Measurements from ENCODE around the gene HMOX1. TPM values are rescaled to one million over a fixed set of nuclear protein-coding genes. Genes with fewer than 3 reads are reported as not detected.

Gene HMOX1
- total RNA-seq, 5 donors from 2014 or later (not counting 1 experiment from before 2014, with no cell fraction given): 0.40 to 2.4 (median 1.0) TPM

GRCh38 chr22:35424081-35424480 lies 43.2 kb downstream of the HMOX1 start:
- H3K4me1 ChIP-seq (ENCODE audit: control insufficient read depth in 1 of 2, extremely low read depth in 1 of 2, insufficient read depth in 2 of 2, low read length in 2 of 2): peaks cover 0 to 3% of the 10 kb centered on the region in 2 experiments
- no peaks in the 10 kb centered on the region for H3K9me3 Mint-ChIP-seq
- H3K27ac ChIP-seq (ENCODE audit: low read length): no peak overlapping the region
- no peaks in the 10 kb centered on the region for H3K9me3 ChIP-seq
- H3K4me1 Mint-ChIP-seq: peaks cover 0 to 2% (median 0%) of the 10 kb centered on the region in 3 donors
- H3K4me3 ChIP-seq (ENCODE audit: control insufficient read depth in 1 of 2, extremely low read depth in 1 of 2, low read length in 1 of 2): no peak overlapping the region
- ATAC-seq (replicated peaks in 1 of 4) (no peak), DNase-seq (no peak)
- H3K36me3 ChIP-seq (ENCODE audit: control insufficient read depth in 2 of 2, extremely low read depth in 1 of 2, insufficient read depth in 1 of 2, low read length in 1 of 2): peaks cover 21 to 69% of the 10 kb centered on the region in 2 donors
- ChIA-PET POLR2A (interaction anchor here in 1 of 2 donors (0.5 kb wide), 1 partner anchor 74 kb away, joined by 3 read pairs; no protein-coding TSS in a partner anchor), CTCF (no interaction called here)
- no peak overlapping the region for H3K27ac Mint-ChIP-seq
- no peaks in the 10 kb centered on the region for H3K27me3 ChIP-seq (replicated peaks in 1 of 2; ENCODE audit: control insufficient read depth in 2 of 2, extremely low read depth in 1 of 2, insufficient read depth in 2 of 2, low read length in 1 of 2)
- H3K4me3 Mint-ChIP-seq: no peak overlapping the region
- H3K27me3 Mint-ChIP-seq: no peaks in the 10 kb centered on the region
- 97% methylated on average over 21 of the region's 26 CpGs for WGBS (ENCODE audit: insufficient coverage)
- H3K36me3 Mint-ChIP-seq: peaks cover 51% of the 10 kb centered on the region

- CTCF ChIA-PET: no interaction called here
- DNase-seq: no peak
- peaks cover 48% of the 10 kb centered on the region for H3K36me3 Mint-ChIP-seq
- H3K27me3 Mint-ChIP-seq: no peaks in the 10 kb centered on the region
- 100% methylated on average over 2 of the region's 7 CpGs for WGBS (ENCODE audit: insufficient coverage)
- no peaks in the 10 kb centered on the region for H3K27me3 ChIP-seq (replicated peaks in 1 of 2; ENCODE audit: control insufficient read depth in 2 of 2, extremely low read depth in 1 of 2, insufficient read depth in 2 of 2, low read length in 1 of 2)
- POLR2A ChIA-PET: no interaction called here
- no peaks in the 10 kb centered on the region for H3K9me3 Mint-ChIP-seq
- peaks cover 0 to 2% (median 0%) of the 10 kb centered on the region in 3 donors for H3K4me1 Mint-ChIP-seq
- no peaks in the 10 kb centered on the region for H3K9me3 ChIP-seq
- peaks cover 21 to 63% of the 10 kb centered on the region in 2 donors for H3K36me3 ChIP-seq (ENCODE audit: control insufficient read depth in 2 of 2, extremely low read depth in 1 of 2, insufficient read depth in 1 of 2, low read length in 1 of 2)
- H3K27ac Mint-ChIP-seq: no peak overlapping the region
- H3K4me1 ChIP-seq (ENCODE audit: control insufficient read depth in 1 of 2, extremely low read depth in 1 of 2, insufficient read depth in 2 of 2, low read length in 2 of 2): peaks cover 0 to 3% of the 10 kb centered on the region in 2 experiments
- H3K4me3 Mint-ChIP-seq: no peak overlapping the region
- no peak overlapping the region for H3K27ac ChIP-seq (ENCODE audit: low read length)
- H3K4me3 ChIP-seq (ENCODE audit: control insufficient read depth in 1 of 2, extremely low read depth in 1 of 2, low read length in 1 of 2): no peak overlapping the region
- ATAC-seq (replicated peaks in 1 of 4): no peak
Observed at GRCh38 chr22:35424761-35425160, 43.9 kb downstream of the HMOX1 start.

GRCh38 chr22:35425546-35425945 lies 44.6 kb downstream of the HMOX1 start:
- Mint-ChIP-seq H3K27ac (no peak overlapping the region), H3K27me3 (no peaks in the 10 kb centered on the region), H3K36me3 (peaks cover 44% of the 10 kb centered on the region), H3K4me3 (no peak overlapping the region), H3K4me1 (peaks cover 0 to 2% (median 0%) of the 10 kb centered on the region in 3 donors), H3K9me3 (no peaks in the 10 kb centered on the region)
- WGBS (ENCODE audit: insufficient coverage): 94% methylated on average over 6 of the region's 7 CpGs
- ATAC-seq (replicated peaks in 1 of 4): no peak
- Histone ChIP-seq H3K9me3 (no peaks in the 10 kb centered on the region), H3K27me3 (replicated peaks in 1 of 2; ENCODE audit: control insufficient read depth in 2 of 2, extremely low read depth in 1 of 2, insufficient read depth in 2 of 2, low read length in 1 of 2) (no peaks in the 10 kb centered on the region), H3K4me3 (ENCODE audit: control insufficient read depth in 1 of 2, extremely low read depth in 1 of 2, low read length in 1 of 2) (no peak overlapping the region), H3K36me3 (ENCODE audit: control insufficient read depth in 2 of 2, extremely low read depth in 1 of 2, insufficient read depth in 1 of 2, low read length in 1 of 2) (peaks cover 18 to 55% of the 10 kb centered on the region in 2 donors), H3K27ac (ENCODE audit: low read length) (no peak overlapping the region), H3K4me1 (ENCODE audit: control insufficient read depth in 1 of 2, extremely low read depth in 1 of 2, insufficient read depth in 2 of 2, low read length in 2 of 2) (peaks cover 0 to 3% of the 10 kb centered on the region in 2 experiments)
- DNase-seq: no peak
- ChIA-PET POLR2A (no interaction called here), CTCF (no interaction called here)

GRCh38 chr22:35425971-35426800 lies 45.3 kb downstream of the HMOX1 start:
- peaks cover 0 to 3% of the 10 kb centered on the region in 2 experiments for H3K4me1 ChIP-seq (ENCODE audit: control insufficient read depth in 1 of 2, extremely low read depth in 1 of 2, insufficient read depth in 2 of 2, low read length in 2 of 2)
- peaks cover 0 to 2% (median 0%) of the 10 kb centered on the region in 3 donors for H3K4me1 Mint-ChIP-seq
- peaks cover 18 to 48% of the 10 kb centered on the region in 2 donors for H3K36me3 ChIP-seq (ENCODE audit: control insufficient read depth in 2 of 2, extremely low read depth in 1 of 2, insufficient read depth in 1 of 2, low read length in 1 of 2)
- H3K4me3 Mint-ChIP-seq: no peak overlapping the region
- no peaks in the 10 kb centered on the region for H3K27me3 ChIP-seq (replicated peaks in 1 of 2; ENCODE audit: control insufficient read depth in 2 of 2, extremely low read depth in 1 of 2, insufficient read depth in 2 of 2, low read length in 1 of 2)
- peaks cover 43% of the 10 kb centered on the region for H3K36me3 Mint-ChIP-seq
- ATAC-seq (replicated peaks in 1 of 4) (no peak), DNase-seq (no peak)
- WGBS (ENCODE audit: insufficient coverage): 91% methylated on average over 7 of the region's 11 CpGs
- no peaks in the 10 kb centered on the region for H3K9me3 Mint-ChIP-seq
- H3K4me3 ChIP-seq (ENCODE audit: control insufficient read depth in 1 of 2, extremely low read depth in 1 of 2, low read length in 1 of 2): no peak overlapping the region
- H3K9me3 ChIP-seq: no peaks in the 10 kb centered on the region
- ChIA-PET CTCF (no interaction called here), POLR2A (no interaction called here)
- no peaks in the 10 kb centered on the region for H3K27me3 Mint-ChIP-seq
- H3K27ac ChIP-seq (ENCODE audit: low read length): no peak overlapping the region
- peak overlapping the region; percentile 13 to 14 for H3K27ac Mint-ChIP-seq

GRCh38 chr22:35426801-35427140 lies 45.9 kb downstream of the HMOX1 start:
- Histone ChIP-seq H3K9me3 (no peaks in the 10 kb centered on the region), H3K36me3 (ENCODE audit: control insufficient read depth in 2 of 2, extremely low read depth in 1 of 2, insufficient read depth in 1 of 2, low read length in 1 of 2) (peaks cover 18 to 43% of the 10 kb centered on the region in 2 donors), H3K27me3 (replicated peaks in 1 of 2; ENCODE audit: control insufficient read depth in 2 of 2, extremely low read depth in 1 of 2, insufficient read depth in 2 of 2, low read length in 1 of 2) (no peaks in the 10 kb centered on the region), H3K4me1 (ENCODE audit: control insufficient read depth in 1 of 2, extremely low read depth in 1 of 2, insufficient read depth in 2 of 2, low read length in 2 of 2) (peaks cover 0 to 3% of the 10 kb centered on the region in 2 experiments), H3K4me3 (ENCODE audit: control insufficient read depth in 1 of 2, extremely low read depth in 1 of 2, low read length in 1 of 2) (no peak overlapping the region), H3K27ac (ENCODE audit: low read length) (no peak overlapping the region)
- DNase-seq (no peak), ATAC-seq (replicated peaks in 1 of 4) (no peak)
- H3K9me3 Mint-ChIP-seq: no peaks in the 10 kb centered on the region
- H3K4me3 Mint-ChIP-seq: no peak overlapping the region
- POLR2A ChIA-PET: no interaction called here
- peak overlapping the region; percentile 13 to 14 for H3K27ac Mint-ChIP-seq
- CTCF ChIA-PET: interaction anchor here in 1 of 2 donors (0.7 kb wide), 1 partner anchor 14 kb away, joined by 4 read pairs; no protein-coding TSS in a partner anchor
- no peaks in the 10 kb centered on the region for H3K27me3 Mint-ChIP-seq
- 90% methylated on average over 5 of the region's 5 CpGs for WGBS (ENCODE audit: insufficient coverage)
- peaks cover 0 to 2% (median 0%) of the 10 kb centered on the region in 3 donors for H3K4me1 Mint-ChIP-seq
- H3K36me3 Mint-ChIP-seq: peaks cover 38% of the 10 kb centered on the region

GRCh38 chr22:35430897-35431322 lies 50.0 kb downstream of the HMOX1 start:
- peaks cover 0 to 3% of the 10 kb centered on the region in 2 experiments for H3K4me1 ChIP-seq (ENCODE audit: control insufficient read depth in 1 of 2, extremely low read depth in 1 of 2, insufficient read depth in 2 of 2, low read length in 2 of 2)
- no peaks in the 10 kb centered on the region for H3K27me3 ChIP-seq (replicated peaks in 1 of 2; ENCODE audit: control insufficient read depth in 2 of 2, extremely low read depth in 1 of 2, insufficient read depth in 2 of 2, low read length in 1 of 2)
- WGBS (ENCODE audit: insufficient coverage): 75% methylated on average over 14 of the region's 14 CpGs
- Mint-ChIP-seq H3K36me3 (peaks cover 26% of the 10 kb centered on the region), H3K27ac (no peak overlapping the region), H3K9me3 (peaks cover 0 to 5% (median 0%) of the 10 kb centered on the region in 3 donors), H3K4me3 (no peak overlapping the region), H3K4me1 (no peaks in the 10 kb centered on the region), H3K27me3 (no peaks in the 10 kb centered on the region)
- peaks cover 5 to 8% of the 10 kb centered on the region in 2 donors for H3K36me3 ChIP-seq (ENCODE audit: control insufficient read depth in 2 of 2, extremely low read depth in 1 of 2, insufficient read depth in 1 of 2, low read length in 1 of 2)
- no peak overlapping the region for H3K27ac ChIP-seq (ENCODE audit: low read length)
- ATAC-seq (replicated peaks in 1 of 4) (peak; percentile 73 to 79 (median 74)), DNase-seq (peak; percentile 18 to 76 (median 57))
- no peaks in the 10 kb centered on the region for H3K9me3 ChIP-seq
- no peak overlapping the region for H3K4me3 ChIP-seq (ENCODE audit: control insufficient read depth in 1 of 2, extremely low read depth in 1 of 2, low read length in 1 of 2)
- ChIA-PET POLR2A (no interaction called here), CTCF (no interaction called here)
